HepG2 (cell line): ENCODE measurements around the gene POLA2. TPM values are rescaled to one million over a fixed set of nuclear protein-coding genes. Genes with fewer than 3 reads are reported as not detected.

Experiments used
- AHR ChIP-seq: IDR thresholded peaks from 2 replicates; pipeline ENCODE4 v1.6.1; 2018; ENCODE audit warnings: missing genetic modification reagents, missing compliant biosample characterization
- CREB3 ChIP-seq: sonication (generic); formaldehyde crosslinking; IDR thresholded peaks from 2 replicates; pipeline ENCODE4 v1.5.0; 2020; ENCODE audit warnings: missing genetic modification reagents
- DR1 ChIP-seq: sonication (generic); formaldehyde crosslinking; IDR thresholded peaks from 2 replicates; pipeline ENCODE4 v1.8.0; 2021; ENCODE audit warnings: mild to moderate bottlenecking, missing genetic modification reagents, inconsistent platforms
- HNF4G ChIP-seq, 2 experiments: sonication (generic) in 1 of 2; formaldehyde crosslinking in 1 of 2; IDR thresholded peaks; 2 replicates each; pipeline versions ENCODE4 v1.4.0 to v1.6.1; 2011 to 2020; ENCODE audit warnings: borderline replicate concordance in 2 of 2, low read depth in 2 of 2, mild to moderate bottlenecking in 2 of 2, low read length in 1 of 2, missing genetic modification reagents in 1 of 2, moderate library complexity in 1 of 2
- HNRNPLL ChIP-seq: fragments of 200-400 bp; formaldehyde crosslinking; IDR thresholded peaks from 2 replicates; pipeline ENCODE4 v1.6.1; 2017; ENCODE audit warnings: mild to moderate bottlenecking, low read depth, low read length; ENCODE audit not compliant: poor library complexity, severe bottlenecking
- HOXA9 ChIP-seq: sonication (generic); formaldehyde crosslinking; IDR thresholded peaks from 2 replicates; pipeline ENCODE4 v1.8.1; 2022; ENCODE audit warnings: missing genetic modification reagents, mild to moderate bottlenecking, moderate library complexity, borderline replicate concordance
- KLF11 ChIP-seq: IDR thresholded peaks from 2 replicates; pipeline ENCODE4 v1.6.1; 2016; ENCODE audit warnings: missing compliant biosample characterization
- KMT2B ChIP-seq: IDR thresholded peaks from 2 replicates; pipeline ENCODE4 v1.6.1; 2016; ENCODE audit warnings: missing genetic modification reagents, missing compliant biosample characterization
- MED1 ChIP-seq: sonication (generic); formaldehyde crosslinking; IDR thresholded peaks from 2 replicates; pipeline ENCODE4 v1.4.0; 2020; ENCODE audit warnings: missing genetic modification reagents
- MEIS1 ChIP-seq: sonication (generic); formaldehyde crosslinking; IDR thresholded peaks from 2 replicates; pipeline ENCODE4 v1.9.0; 2021; ENCODE audit warnings: mild to moderate bottlenecking, missing genetic modification reagents, moderate library complexity, borderline replicate concordance
- MTA1 ChIP-seq: sonication (generic); formaldehyde crosslinking; IDR thresholded peaks from 2 replicates; pipeline ENCODE4 v1.4.0; 2020; ENCODE audit warnings: missing genetic modification reagents, mild to moderate bottlenecking, borderline replicate concordance
- RBFOX2 ChIP-seq: fragments of 200-400 bp; formaldehyde crosslinking; IDR thresholded peaks from 2 replicates; pipeline ENCODE4 v1.6.1; 2017; ENCODE audit warnings: low read depth, mild to moderate bottlenecking, low read length
- SATB2 ChIP-seq: sonication (generic); formaldehyde crosslinking; IDR thresholded peaks from 2 replicates; pipeline ENCODE4 v1.5.0; 2020; ENCODE audit warnings: missing genetic modification reagents
- SNAPC5 ChIP-seq: sonication (generic); formaldehyde crosslinking; IDR thresholded peaks from 2 replicates; pipeline ENCODE4 v1.8.1; 2023; ENCODE audit warnings: mild to moderate bottlenecking, missing genetic modification reagents, borderline replicate concordance
- SPEN ChIP-seq: sonication (generic); formaldehyde crosslinking; IDR thresholded peaks from 2 replicates; pipeline ENCODE4 v1.5.1; 2020; ENCODE audit warnings: low read depth, mild to moderate bottlenecking, missing genetic modification reagents
- TFDP1 ChIP-seq: IDR thresholded peaks from 2 replicates; pipeline ENCODE4 v1.6.1; 2016; ENCODE audit warnings: missing compliant biosample characterization, missing genetic modification reagents, borderline replicate concordance
- ZFP90 ChIP-seq: sonication (generic); formaldehyde crosslinking; IDR thresholded peaks from 2 replicates; pipeline ENCODE4 v1.8.0; 2022; ENCODE audit warnings: missing genetic modification reagents, mild to moderate bottlenecking, inconsistent platforms, borderline replicate concordance
- ZNF224 ChIP-seq: sonication (generic); formaldehyde crosslinking; IDR thresholded peaks from 2 replicates; pipeline ENCODE4 v1.5.0; 2020; ENCODE audit warnings: mild to moderate bottlenecking, missing genetic modification reagents
- ZNF256 ChIP-seq: sonication (generic); formaldehyde crosslinking; conservative IDR thresholded peaks from 2 replicates; pipeline ENCODE4 v1.4.0; 2020; ENCODE audit warnings: missing genetic modification reagents
- ZNF543 ChIP-seq: sonication (generic); formaldehyde crosslinking; IDR thresholded peaks from 2 replicates; pipeline ENCODE4 v1.4.0; 2020; ENCODE audit warnings: mild to moderate bottlenecking, missing genetic modification reagents
- ZNF710 ChIP-seq: sonication (generic); formaldehyde crosslinking; IDR thresholded peaks from 2 replicates; pipeline ENCODE4 v1.5.0; 2020; ENCODE audit warnings: mild to moderate bottlenecking, missing genetic modification reagents, borderline replicate concordance
- ZNF766 ChIP-seq: sonication (generic); formaldehyde crosslinking; IDR thresholded peaks from 2 replicates; pipeline ENCODE4 v1.5.0; 2020; ENCODE audit warnings: missing genetic modification reagents, borderline replicate concordance
- ZNF883 ChIP-seq: sonication (generic); formaldehyde crosslinking; IDR thresholded peaks from 2 replicates; pipeline ENCODE4 v1.5.1; 2020; ENCODE audit warnings: mild to moderate bottlenecking, missing genetic modification reagents; ENCODE audit errors: not compliant biosample characterization
- ZSCAN20 ChIP-seq: sonication (generic); formaldehyde crosslinking; IDR thresholded peaks from 2 replicates; pipeline ENCODE4 v1.4.0; 2020; ENCODE audit warnings: missing genetic modification reagents, mild to moderate bottlenecking, borderline replicate concordance
- polyA plus RNA-seq, 8 experiments: library from polyadenylated mRNA; depleted of rRNA in 3 of 8; stranded (reverse) in 7 of 8; unstranded in 1 of 8; fragments of >200 nt; fragmentation: Illumina TruSeq in 4 of 8; extraction: Trizol in 4 of 8; gene quantifications; 2 replicates each; pipeline versions ENCODE4 v1.2.1 to v1.2.3, GENCODE V29; 2011 to 2016; ENCODE audit warnings: low read depth in 4 of 8, missing spikeins in 1 of 8, mixed read lengths in 1 of 8; ENCODE audit not compliant: insufficient read depth in 1 of 8
- total RNA-seq, 5 experiments: library from RNA; depleted of rRNA; stranded (reverse); fragments of >200 nt; fragmentation: Illumina TruSeq; extraction: Trizol; gene quantifications; 2 replicates each; pipeline ENCODE4 v1.2.3, GENCODE V29; 2016; ENCODE audit warnings: low read depth in 1 of 5

POLA2 gene
- total and polyA plus RNA-seq, 2 of the 13 experiments (the other 11 are each of a cell fraction or from before 2014, with no cell fraction given) = 9.7 to 15.6 TPM

DNA sequence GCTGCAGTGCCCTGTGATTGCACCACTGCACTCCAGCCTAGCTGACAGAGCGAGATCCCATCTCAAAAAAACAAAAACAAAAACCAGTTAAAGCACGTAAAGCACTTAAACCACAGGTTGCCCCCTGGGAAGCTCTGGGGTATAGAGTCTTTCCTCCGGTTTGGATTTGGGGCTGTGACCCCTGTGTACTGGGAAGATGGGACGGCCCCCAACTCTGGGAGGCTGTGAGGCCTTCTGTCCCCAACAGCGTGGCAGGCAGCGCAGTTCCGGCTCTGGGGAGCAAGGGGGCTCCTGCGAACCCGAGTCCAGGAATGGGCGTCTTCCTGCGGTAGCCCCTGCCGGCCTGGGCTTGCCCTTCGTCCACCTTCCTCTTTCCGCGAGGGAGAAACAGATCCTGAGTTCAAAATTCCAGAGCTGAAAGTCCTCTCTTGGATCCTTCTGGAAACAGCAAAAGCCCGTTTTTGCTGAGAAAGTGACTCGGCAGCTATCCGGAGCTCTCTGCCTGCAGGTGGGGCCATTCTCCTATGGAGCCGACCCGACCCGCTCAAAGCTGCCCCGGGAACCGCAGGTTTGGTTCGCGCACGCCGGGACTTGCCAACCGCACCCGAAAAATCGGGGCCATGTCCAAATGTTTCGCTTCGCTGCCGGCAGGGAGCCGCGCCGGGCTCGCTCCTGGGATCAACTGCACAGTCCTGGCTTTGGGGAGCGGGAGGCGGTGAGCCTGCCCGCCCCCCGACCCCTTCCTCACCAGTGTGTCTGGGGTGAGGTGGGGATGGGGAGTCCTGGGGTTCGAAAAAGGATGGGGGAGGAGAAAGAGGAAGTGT is 36.3 kb upstream of the POLA2 start (continued):
- TF ChIP-seq ZNF710 (peak; percentile 57; the same call in 1 of the 2 replicates), MED1 (CRISPR knock-in tag) (peak; percentile 36), KLF11 (CRISPR knock-in tag) (no peak), MTA1 (CRISPR knock-in tag) (0 out of 2 replicates have a peak, but pooled peaks have one; percentile 18), KMT2B (no peak), MEIS1 (peak; percentile 55; the same call in 1 of the 2 replicates), ZNF883 (CRISPR knock-in tag) (no peak), ZSCAN20 (CRISPR knock-in tag) (peak; percentile 25; the same call in 1 of the 2 replicates), HOXA9 (CRISPR knock-in tag) (no peak), TFDP1 (CRISPR knock-in tag) (peak; percentile 36; the same call in 1 of the 2 replicates), AHR (CRISPR knock-in tag) (peak; percentile 59; the same call in 1 of the 2 replicates), HNRNPLL (peak; percentile 57), DR1 (CRISPR knock-in tag) (peak; percentile 39; the same call in 1 of the 2 replicates), ZNF543 (CRISPR knock-in tag) (no peak), SPEN (CRISPR knock-in tag) (no peak), SNAPC5 (CRISPR knock-in tag) (no peak), ZNF256 (0 out of 2 replicates have a peak, but pooled peaks have one; percentile 54), HNF4G (IDR thresholded peaks at IDR 0.05; ENCODE audit: borderline replicate concordance, low read depth, low read length) (no peak), HNF4G (CRISPR knock-in tag; IDR thresholded peaks at IDR 0.05; ENCODE audit: borderline replicate concordance, low read depth) (0 out of 2 replicates have a peak, but pooled peaks have one; percentile 29), CREB3 (CRISPR knock-in tag) (0 out of 2 replicates have a peak, but pooled peaks have one; percentile 47), SATB2 (peak; percentile 64; the same call in 1 of the 2 replicates), ZNF224 (CRISPR knock-in tag) (0 out of 2 replicates have a peak, but pooled peaks have one; percentile 46), RBFOX2 (peak; percentile 41; the same call in 1 of the 2 replicates), ZFP90 (peak; percentile 74), ZNF766 (peak; percentile 47; the same call in 1 of the 2 replicates)
